ENCODE results near the gene MAP3K5. TPM values are rescaled to one million over a fixed set of nuclear protein-coding genes. Genes with fewer than 3 reads are reported as not detected.
A peak's percentile ranks its signal among the peaks of the same experiment; 100 is the strongest.
"Not testable (repeated sequence)": the region's sequence is repeated elsewhere in the genome, so short reads cannot be mapped to it uniquely, and the experiment has no call there.

MAP3K5 gene
- total RNA-seq, 1 donor from 2014 or later, result 1.6 TPM

- Mint-ChIP-seq H3K9me3 (ENCODE audit: unreplicated experiment) (no peaks in the 10 kb centered on the region), H3K4me3 (ENCODE audit: unreplicated experiment) (peak overlapping the region; percentile 82), H3K27me3 (ENCODE audit: unreplicated experiment) (peaks cover 3% of the 10 kb centered on the region), H3K27ac (ENCODE audit: unreplicated experiment) (peak overlapping the region; percentile 87), H3K36me3 (ENCODE audit: unreplicated experiment) (peaks cover 12% of the 10 kb centered on the region), H3K4me1 (ENCODE audit: unreplicated experiment) (peaks cover 8% of the 10 kb centered on the region)
- no peak for DNase-seq (ENCODE audit: extremely low spot score, unreplicated experiment)
- no peak for TF ChIP-seq CTCF (IDR thresholded peaks at IDR 0.05)
These were observed 30.9 kb upstream of the MAP3K5 start for GRCh38 chr6:136823128-136823660.

- peaks cover 8% of the 10 kb centered on the region for H3K27me3 Mint-ChIP-seq (ENCODE audit: unreplicated experiment)
- H3K4me3 Mint-ChIP-seq (ENCODE audit: unreplicated experiment), result peak within 1 kb of the TSS; percentile 90
- peak within 1 kb of the TSS; percentile 87 for H3K27ac Mint-ChIP-seq (ENCODE audit: unreplicated experiment)
- peaks cover 12% of the 10 kb centered on the region for H3K36me3 Mint-ChIP-seq (ENCODE audit: unreplicated experiment)
- TF ChIP-seq CTCF (IDR thresholded peaks at IDR 0.05), result peak; percentile 81
- DNase-seq (ENCODE audit: extremely low spot score, unreplicated experiment), result peak; percentile 95
- peaks cover 8% of the 10 kb centered on the region for H3K4me1 Mint-ChIP-seq (ENCODE audit: unreplicated experiment)
- H3K9me3 Mint-ChIP-seq (ENCODE audit: unreplicated experiment), result no peaks in the 10 kb centered on the region
These were observed 30.3 kb upstream of the MAP3K5 start, which contains the start of gene PEX7 for GRCh38 chr6:136822376-136823127. Gene PEX7, plus strand, starts transcription at chr6:136822592. Its CDS starts 74 bp downstream, at chr6:136822666.

GRCh38 chr6:136822046-136822375, 29.7 kb upstream of the MAP3K5 start:
- TF ChIP-seq CTCF (IDR thresholded peaks at IDR 0.05), result no peak
- peak overlapping the region; percentile 87 for H3K27ac Mint-ChIP-seq (ENCODE audit: unreplicated experiment)
- no peak for DNase-seq (ENCODE audit: extremely low spot score, unreplicated experiment)

GRCh38 chr6:136820561-136820960, 28.3 kb upstream of the MAP3K5 start:
- DNase-seq (ENCODE audit: extremely low spot score, unreplicated experiment), result no peak
- Mint-ChIP-seq H3K4me3 (ENCODE audit: unreplicated experiment) (no peak overlapping the region), H3K27me3 (ENCODE audit: unreplicated experiment) (peaks cover 22% of the 10 kb centered on the region), H3K9me3 (ENCODE audit: unreplicated experiment) (no peaks in the 10 kb centered on the region), H3K27ac (ENCODE audit: unreplicated experiment) (no peak overlapping the region), H3K36me3 (ENCODE audit: unreplicated experiment) (no peaks in the 10 kb centered on the region), H3K4me1 (ENCODE audit: unreplicated experiment) (peaks cover 8% of the 10 kb centered on the region)
- TF ChIP-seq CTCF (IDR thresholded peaks at IDR 0.05), result no peak

More at GRCh38 chr6:136822046-136822375, 29.7 kb upstream of the MAP3K5 start:
- Mint-ChIP-seq H3K9me3 (ENCODE audit: unreplicated experiment) (no peaks in the 10 kb centered on the region), H3K27me3 (ENCODE audit: unreplicated experiment) (peaks cover 14% of the 10 kb centered on the region), H3K4me1 (ENCODE audit: unreplicated experiment) (peaks cover 8% of the 10 kb centered on the region), H3K36me3 (ENCODE audit: unreplicated experiment) (peaks cover 11% of the 10 kb centered on the region), H3K4me3 (ENCODE audit: unreplicated experiment) (peak overlapping the region; percentile 90)

- Mint-ChIP-seq H3K9me3 (ENCODE audit: unreplicated experiment) (no peaks in the 10 kb centered on the region), H3K4me3 (ENCODE audit: unreplicated experiment) (no peak overlapping the region), H3K27me3 (ENCODE audit: unreplicated experiment) (peaks cover 23% of the 10 kb centered on the region), H3K4me1 (ENCODE audit: unreplicated experiment) (no peaks in the 10 kb centered on the region), H3K27ac (ENCODE audit: unreplicated experiment) (no peak overlapping the region), H3K36me3 (ENCODE audit: unreplicated experiment) (no peaks in the 10 kb centered on the region)
- TF ChIP-seq CTCF (IDR thresholded peaks at IDR 0.05), result no peak
- no peak for DNase-seq (ENCODE audit: extremely low spot score, unreplicated experiment)
These were observed 24.4 kb upstream of the MAP3K5 start for GRCh38 chr6:136816656-136817055.

GRCh38 chr6:136815608-136816007, 23.3 kb upstream of the MAP3K5 start:
- peaks cover 23% of the 10 kb centered on the region for H3K27me3 Mint-ChIP-seq (ENCODE audit: unreplicated experiment)
- H3K4me3 Mint-ChIP-seq (ENCODE audit: unreplicated experiment); H3K36me3 Mint-ChIP-seq (ENCODE audit: unreplicated experiment); H3K27ac Mint-ChIP-seq (ENCODE audit: unreplicated experiment); H3K9me3 Mint-ChIP-seq (ENCODE audit: unreplicated experiment); H3K4me1 Mint-ChIP-seq (ENCODE audit: unreplicated experiment); DNase-seq (ENCODE audit: extremely low spot score, unreplicated experiment): not testable (repeated sequence)

Data from osteocyte (in vitro differentiated cells).